Erythroblast (primary cell): ENCODE results near the gene ZFR.

Experiments used
- GATA1 ChIP-seq: IDR thresholded peaks from 2 replicates; pipeline ENCODE4 v1.6.1; 2011; ENCODE audit warnings: low read depth, mild to moderate bottlenecking, control low read depth, low read length, moderate library complexity
- POLR2A ChIP-seq: IDR thresholded peaks from 2 replicates; pipeline ENCODE4 v1.6.1; 2011; ENCODE audit warnings: mild to moderate bottlenecking, low read length

DNA sequence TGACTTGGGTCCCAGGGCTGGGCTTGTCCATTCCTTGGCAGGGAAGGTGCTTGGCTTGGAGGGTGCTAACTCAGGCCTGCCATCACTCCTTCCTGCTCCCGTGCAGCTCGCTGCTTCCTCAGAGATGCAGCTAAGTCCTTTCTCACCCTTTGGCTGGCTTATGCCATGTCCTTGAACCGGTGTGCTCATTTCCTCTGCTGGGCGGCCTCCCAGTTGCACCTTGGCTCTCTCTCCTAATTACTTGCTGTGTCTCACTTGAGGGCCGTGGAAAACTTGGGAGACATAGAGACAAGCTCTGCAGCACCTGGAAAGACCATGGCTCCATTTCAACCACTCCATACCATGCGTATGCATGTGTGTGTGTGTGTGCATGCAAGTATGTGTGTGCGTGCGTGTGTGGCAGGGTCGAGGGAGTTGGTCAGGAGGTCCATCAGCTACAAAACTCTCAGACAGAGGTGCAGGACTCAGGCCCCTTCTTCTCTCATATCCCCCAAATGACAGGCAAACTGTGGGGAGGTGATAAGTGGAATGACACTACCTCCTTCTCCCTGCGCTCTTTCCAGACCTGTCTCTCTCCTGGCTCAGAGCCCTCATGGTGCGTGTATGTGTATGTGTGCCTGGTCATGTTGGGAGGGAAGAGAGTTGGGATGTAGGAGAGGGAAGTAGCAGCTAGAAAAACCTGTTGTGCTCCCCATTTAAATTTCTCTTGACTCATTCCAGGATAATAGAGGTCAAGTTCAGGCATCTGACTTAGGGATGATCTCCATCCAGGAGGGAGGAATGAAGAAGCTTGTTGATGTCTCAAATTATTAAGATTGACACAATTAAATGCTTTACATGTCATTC is 114.2 kb downstream of the ZFR start:
- TF ChIP-seq POLR2A = no peak
- no peak for TF ChIP-seq GATA1
